Right lobe of liver (tissue), 6 donors: ENCODE data around the gene LHFPL2. TPM values are rescaled to one million over a fixed set of nuclear protein-coding genes. Genes with fewer than 3 reads are reported as not detected.
"Not testable (repeated sequence)": the region's sequence is repeated elsewhere in the genome, so short reads cannot be mapped to it uniquely, and the experiment has no call there.

Experiments used
- ATAC-seq, 4 donors: fragments of 200-7000 bp; cut with Tn5 transposase; one replicate each; pipeline ENCODE4 v1.9.1; 2020; ENCODE audit warnings: mild to moderate bottlenecking in 4 of 4, moderate library complexity in 4 of 4
- DNase-seq, 3 donors: peaks; one replicate each; pipeline ENCODE4 v3.0.0-alpha.2; 2020
- H3K27ac ChIP-seq, 3 donors: fragments of 200-600 bp; one replicate each; pipeline ENCODE4 v1.8.0; 2022
- H3K27me3 ChIP-seq, 2 donors: fragments of 200-600 bp; one replicate each; pipeline ENCODE4 v1.8.0; 2022
- H3K36me3 ChIP-seq, 4 donors: fragments of 200-600 bp; sonication (generic) in 1 of 4; one replicate each; pipeline versions ENCODE4 v1.5.1 to v1.8.0; 2017 to 2022; ENCODE audit warnings: control low read depth in 1 of 4
- H3K4me1 ChIP-seq, 4 donors: fragments of 200-600 bp; sonication (generic) in 1 of 4; one replicate each; pipeline versions ENCODE4 v1.5.1 to v1.8.0; 2017 to 2022; ENCODE audit warnings: control low read depth in 1 of 4
- H3K4me3 ChIP-seq, 3 donors: fragments of 200-600 bp; one replicate each; pipeline ENCODE4 v1.8.0; 2022
- H3K9me3 ChIP-seq, 4 donors: fragments of 200-600 bp; sonication (generic) in 1 of 4; one replicate each; pipeline versions ENCODE4 v1.5.1 to v1.8.0; 2017 to 2022; ENCODE audit warnings: control low read depth in 1 of 4
- CTCF ChIP-seq, 4 donors: fragments of 200-600 bp in 3 of 4; fragments of 450-650 bp in 1 of 4; IDR thresholded peaks; one replicate each; pipeline versions ENCODE4 v1.5.1 to v1.8.0; 2016 to 2022; ENCODE audit warnings: antibody characterized with exemption in 4 of 4, mild to moderate bottlenecking in 2 of 4
- POLR2A ChIP-seq: fragments of 450-650 bp; IDR thresholded peaks from one replicate; pipeline ENCODE4 v1.6.1; 2017; ENCODE audit warnings: antibody characterized with exemption, mild to moderate bottlenecking
- WGBS: methylation state at CpG from one replicate; pipeline ENCODE4 v1.1.6; 2018; ENCODE audit warnings: low coverage, low lambda C conversion rate; ENCODE audit not compliant: insufficient coverage; ENCODE audit errors: missing lambda C conversion rate; 5-methylcytosine and 5-hydroxymethylcytosine counted together
- intact Hi-C, 2 donors: fragments of 100-400 bp; cut with DNase I; formaldehyde crosslinking; loops; one replicate each; pipeline versions ENCODE4 v1.11.2 to v1.14.1; 2022
- total RNA-seq, 6 experiments: library from RNA; depleted of rRNA in 2 of 6; stranded (reverse); fragments of >200 nt in 2 of 6; fragmentation: NEBNext Ultra II Directional in 3 of 6; extraction: Animal tissue kit (Norgen Biotek cat#: 25700) in 3 of 6; gene quantifications; one replicate each; pipeline versions ENCODE4 v1.1.0 to v1.2.4, GENCODE V29; 2016 to 2023
- donor health status: DM: no; HTN: yes; CAD: no.
- donor health status: DM: no; HTN: no; CAD: no.
- donor health status: DM: no; HTN: no; CAD: no.
- donor health status: DM: no; HTN: yes; CAD: no.
- donor health status: DM: no; HTN: yes; CAD: no.

Gene LHFPL2
- total RNA-seq, 6 experiments from 2014 or later: 2.6 to 11.8 (median 4.3) TPM

- Histone ChIP-seq H3K4me3 (no peak overlapping the region), H3K27ac (no peak overlapping the region), H3K36me3 (no peaks in the 10 kb centered on the region), H3K27me3 (no peaks in the 10 kb centered on the region), H3K4me1 (no peaks in the 10 kb centered on the region), H3K9me3 (no peaks in the 10 kb centered on the region)
- no peak for TF ChIP-seq POLR2A
- TF ChIP-seq CTCF (IDR thresholded peaks at IDR 0.05): no peak
- intact Hi-C loops: no loop called here
- DNase-seq (no peak), ATAC-seq (no peak)
- 80% methylated on average over 3 of the region's 3 CpGs for whole genome bisulfite sequencing
Measured at GRCh38 chr5:78622302-78622971, 26.1 kb downstream of the LHFPL2 start.

- Histone ChIP-seq H3K9me3 (no peaks in the 10 kb centered on the region), H3K36me3 (no peaks in the 10 kb centered on the region), H3K27me3 (no peaks in the 10 kb centered on the region), H3K4me1 (no peaks in the 10 kb centered on the region), H3K4me3 (no peak overlapping the region), H3K27ac (no peak overlapping the region)
- WGBS: 25% methylated on average over 3 of the region's 3 CpGs
- TF ChIP-seq POLR2A (no peak), CTCF (IDR thresholded peaks at IDR 0.05) (no peak)
- intact Hi-C loops: no loop called here
- DNase-seq: no peak
- ATAC-seq: no peak
Measured at GRCh38 chr5:78621291-78621738, 27.3 kb downstream of the LHFPL2 start.

- DNase-seq, ATAC-seq, intact Hi-C loops, H3K9me3 ChIP-seq, H3K27ac ChIP-seq, H3K27me3 ChIP-seq, H3K36me3 ChIP-seq, H3K4me1 ChIP-seq, H3K4me3 ChIP-seq: not testable (repeated sequence)
- WGBS: 93% methylated on average over 4 of the region's 4 CpGs
Measured at GRCh38 chr5:78620119-78620518, 28.5 kb downstream of the LHFPL2 start.

- 91% methylated on average over 6 of the region's 10 CpGs for WGBS
- Histone ChIP-seq H3K9me3 (no peaks in the 10 kb centered on the region), H3K4me1 (no peaks in the 10 kb centered on the region)
Measured at GRCh38 chr5:78618303-78618702, 30.3 kb downstream of the LHFPL2 start.

More at GRCh38 chr5:78618303-78618702, 30.3 kb downstream of the LHFPL2 start:
- no peak overlapping the region for H3K4me3 ChIP-seq
- TF ChIP-seq CTCF (IDR thresholded peaks at IDR 0.05) (no peak), POLR2A (no peak)
- no peaks in the 10 kb centered on the region for H3K36me3 ChIP-seq
- ATAC-seq: no peak
- H3K27me3 ChIP-seq: no peaks in the 10 kb centered on the region
- H3K27ac ChIP-seq: no peak overlapping the region
- intact Hi-C loops: no loop called here
- DNase-seq: no peak
